Measurements from ENCODE around the gene PKD1L1.
"Not testable (repeated sequence)": the region's sequence is repeated elsewhere in the genome, so short reads cannot be mapped to it uniquely, and the experiment has no call there.

PKD1L1 gene

GRCh38 chr7:47935336-47935735 lies 12.9 kb downstream of the PKD1L1 start:
- no peak overlapping the region for H3K27ac ChIP-seq
- no peak for TF ChIP-seq CTCF (IDR thresholded peaks at IDR 0.05)
- TF ChIP-seq ZFX (IDR thresholded peaks at IDR 0.05; ENCODE audit: borderline replicate concordance): no peak

DNA sequence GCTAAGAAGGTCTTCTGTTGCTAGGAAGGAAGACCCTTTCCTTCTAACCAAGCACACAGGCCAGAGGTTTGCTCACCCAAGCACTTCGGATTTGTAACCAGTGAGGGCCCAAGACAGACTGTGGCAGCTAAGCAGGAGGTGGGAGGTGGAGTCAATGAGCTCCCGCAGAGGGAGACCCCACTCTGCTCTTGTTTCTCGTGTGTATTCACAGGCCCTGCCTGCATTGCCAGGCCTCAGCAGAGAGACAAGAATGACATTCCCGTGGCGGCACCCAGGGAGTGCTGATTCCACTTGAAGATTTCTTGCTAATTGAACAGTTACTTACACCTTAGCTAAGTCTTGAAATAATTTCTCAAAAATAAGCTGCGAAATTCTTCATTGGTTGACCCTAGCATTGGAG lies 13.4 kb downstream of the PKD1L1 start:
- TF ChIP-seq ZFX (IDR thresholded peaks at IDR 0.05; ENCODE audit: borderline replicate concordance) (no peak), CTCF (IDR thresholded peaks at IDR 0.05) (no peak)
- no peak overlapping the region for H3K27ac ChIP-seq

- no peak overlapping the region for H3K27ac ChIP-seq
These were observed 15.1 kb downstream of the PKD1L1 start for GRCh38 chr7:47933215-47933614.

GRCh38 chr7:47932466-47933037 lies 15.7 kb downstream of the PKD1L1 start:
- no peak overlapping the region for H3K27ac ChIP-seq
- TF ChIP-seq CTCF (IDR thresholded peaks at IDR 0.05): no peak
- no peak for TF ChIP-seq ZFX (IDR thresholded peaks at IDR 0.05; ENCODE audit: borderline replicate concordance)

More at GRCh38 chr7:47933215-47933614, 15.1 kb downstream of the PKD1L1 start:
- no peak for TF ChIP-seq CTCF (IDR thresholded peaks at IDR 0.05)
- TF ChIP-seq ZFX (IDR thresholded peaks at IDR 0.05; ENCODE audit: borderline replicate concordance): no peak

DNA sequence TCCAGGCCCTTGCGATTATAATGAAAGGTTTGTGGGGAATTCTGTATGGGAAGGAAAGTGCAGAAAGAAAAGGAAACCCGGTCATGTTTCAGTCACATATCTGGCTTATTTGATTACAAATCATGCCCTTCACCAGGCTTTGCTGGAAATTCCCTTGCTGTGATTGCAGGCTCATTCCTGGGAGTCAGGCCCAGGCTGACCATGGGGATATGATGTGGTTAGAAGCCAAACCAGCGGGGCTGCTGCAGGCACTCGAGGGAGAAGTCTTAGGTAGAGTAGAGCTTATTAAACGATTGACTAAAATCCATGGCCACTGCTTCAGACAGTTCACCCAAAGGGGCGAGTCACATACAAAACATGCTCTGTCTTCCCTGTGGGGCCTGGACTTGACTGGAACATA lies 16.2 kb downstream of the PKD1L1 start:
- H3K27ac ChIP-seq: no peak overlapping the region
- TF ChIP-seq ZFX (IDR thresholded peaks at IDR 0.05; ENCODE audit: borderline replicate concordance) (no peak), CTCF (IDR thresholded peaks at IDR 0.05) (no peak)

DNA sequence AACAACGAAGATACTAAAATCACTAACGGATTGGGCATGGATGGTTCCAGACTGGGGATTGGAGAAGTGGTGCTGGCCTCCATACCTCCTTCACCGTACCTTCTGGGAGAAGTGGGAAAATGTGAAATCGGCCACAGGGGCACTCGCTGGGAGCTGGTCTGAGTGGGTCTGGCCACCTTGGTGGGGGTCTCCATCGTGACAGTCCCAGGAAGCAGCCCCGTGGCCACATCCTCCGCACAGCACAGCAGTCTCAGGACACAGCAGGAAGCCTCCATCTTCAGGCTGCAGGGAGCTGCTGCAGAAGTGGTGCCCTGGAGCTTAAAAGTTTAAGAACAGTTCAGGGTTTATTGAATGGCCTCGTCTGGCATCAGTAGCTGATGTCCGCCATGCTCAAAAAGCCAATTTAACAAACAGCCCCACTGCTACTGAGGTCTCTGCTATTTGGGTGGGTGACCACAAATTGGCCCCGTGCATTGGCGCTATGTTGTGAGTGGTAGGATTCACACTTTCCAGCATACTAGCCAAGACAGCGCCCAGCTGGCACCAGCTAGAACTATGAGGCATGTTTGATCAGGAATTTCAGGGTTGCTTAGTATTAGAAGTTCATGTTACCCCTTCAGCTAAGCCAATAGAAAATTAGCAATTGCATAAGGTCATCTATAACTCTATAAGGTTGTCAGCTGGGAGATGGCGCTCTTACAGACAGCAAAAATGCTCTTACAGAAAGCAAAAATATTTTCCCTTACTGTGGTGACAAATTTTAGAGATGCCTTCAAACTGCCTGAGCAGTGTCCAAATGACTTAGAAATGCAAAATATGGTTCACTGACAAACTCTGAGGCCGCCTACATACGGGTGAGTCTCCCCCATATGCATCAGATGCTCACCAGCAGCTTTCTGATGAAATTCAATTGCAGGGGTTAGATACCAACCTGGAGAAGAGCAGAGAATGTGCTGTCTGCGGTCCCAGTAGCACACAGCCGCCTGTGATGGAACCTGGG lies 17.0 kb downstream of the PKD1L1 start:
- no peak for TF ChIP-seq CTCF (IDR thresholded peaks at IDR 0.05)
- TF ChIP-seq ZFX (IDR thresholded peaks at IDR 0.05; ENCODE audit: borderline replicate concordance): no peak
- H3K27ac ChIP-seq: no peak overlapping the region

DNA sequence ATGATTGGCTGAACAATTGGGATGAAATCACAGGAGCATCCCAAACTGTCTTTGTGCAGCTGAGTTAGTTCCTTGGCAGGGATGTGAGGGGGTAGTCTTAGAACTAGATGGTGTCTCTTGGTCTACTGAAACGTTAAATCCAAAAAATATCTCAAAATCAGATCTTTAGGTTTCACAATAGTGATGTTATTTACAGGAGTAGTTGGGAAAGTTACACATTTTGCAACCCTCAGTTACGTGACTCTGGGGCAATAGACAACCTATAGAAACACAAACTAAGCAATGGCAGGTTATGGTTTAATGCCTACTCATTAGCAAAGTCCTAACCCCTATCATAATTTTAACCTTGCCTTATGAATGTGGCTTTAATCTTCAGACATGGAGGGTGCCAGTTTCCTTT lies 24.0 kb downstream of the PKD1L1 start:
- H3K27ac ChIP-seq: no peak overlapping the region
- no peak for TF ChIP-seq ZFX (IDR thresholded peaks at IDR 0.05; ENCODE audit: borderline replicate concordance)
- TF ChIP-seq CTCF (IDR thresholded peaks at IDR 0.05): no peak

- not testable (repeated sequence) for H3K27ac ChIP-seq
These were observed 25.0 kb downstream of the PKD1L1 start for GRCh38 chr7:47923081-47923875.

DNA sequence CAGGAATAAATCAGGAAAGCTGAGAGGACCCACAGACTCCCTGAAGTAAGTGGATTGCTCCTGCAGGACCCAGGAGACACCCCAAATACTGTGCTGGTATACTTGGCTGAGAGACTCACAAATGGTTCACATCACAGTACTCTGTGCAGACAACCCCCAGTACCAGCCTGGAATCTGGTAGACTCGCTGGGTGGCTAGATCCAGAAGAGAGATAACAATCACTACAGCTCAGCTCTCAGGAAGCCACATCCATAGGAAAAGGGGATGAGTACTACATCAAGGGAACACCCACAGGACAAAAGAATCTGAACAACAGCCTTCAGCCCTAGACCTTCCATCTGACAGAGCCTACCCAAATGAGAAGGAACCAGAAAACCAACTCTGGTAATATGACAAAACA lies 31.8 kb downstream of the PKD1L1 start:
- H3K27ac ChIP-seq: not testable (repeated sequence)

Measured in 22Rv1 (cell line).